GM19035 (cell line): ENCODE data around the gene CAD.
"Not testable (repeated sequence)": the region's sequence is repeated elsewhere in the genome, so short reads cannot be mapped to it uniquely, and the experiment has no call there.

Source experiments
- ATAC-seq: cut with Tn5 transposase; IDR thresholded peaks from one replicate; pipeline ENCODE4 v1.9.1; 2021; ENCODE audit not compliant: unreplicated experiment

Gene CAD

DNA sequence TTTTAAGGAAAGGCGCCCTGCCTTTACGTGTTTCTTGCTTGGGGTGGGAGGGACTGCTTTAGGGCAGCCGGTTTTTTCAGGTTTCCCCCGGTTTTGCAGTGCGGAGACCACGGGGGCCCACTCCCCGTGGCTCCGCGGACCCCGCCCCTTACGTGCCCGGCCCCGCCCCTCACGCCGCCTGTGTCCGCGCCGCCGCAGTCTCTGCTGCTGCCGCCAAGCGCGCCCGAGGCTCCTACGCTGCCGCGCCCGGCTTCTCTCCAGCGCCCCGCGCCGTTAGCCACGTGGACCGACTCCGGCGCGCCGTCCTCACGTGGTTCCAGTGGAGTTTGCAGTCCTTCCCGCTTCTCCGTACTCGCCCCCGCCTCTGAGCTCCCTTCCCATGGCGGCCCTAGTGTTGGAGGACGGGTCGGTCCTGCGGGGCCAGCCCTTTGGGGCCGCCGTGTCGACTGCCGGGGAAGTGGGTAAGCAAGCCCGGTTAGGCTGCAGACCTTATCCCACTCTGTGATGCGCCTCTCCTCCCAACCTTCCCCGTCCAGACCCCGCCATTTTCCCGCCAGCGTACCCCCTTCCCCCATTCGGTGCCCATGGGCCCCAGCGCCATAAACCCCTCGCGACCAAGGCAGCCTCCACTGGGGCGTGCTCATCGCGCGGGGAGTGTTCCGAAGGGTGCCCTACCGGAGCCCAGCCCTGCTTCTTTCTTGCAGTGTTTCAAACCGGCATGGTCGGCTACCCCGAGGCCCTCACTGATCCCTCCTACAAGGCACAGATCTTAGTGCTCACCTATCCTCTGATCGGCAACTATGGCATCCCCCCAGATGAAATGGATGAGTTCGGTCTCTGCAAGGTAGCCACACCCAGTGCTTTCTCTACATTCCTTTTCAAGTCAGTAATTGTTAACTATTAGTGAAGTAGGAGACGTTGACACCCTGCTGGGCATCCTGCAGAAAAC is at the start of gene CAD:
Gene CAD, plus strand, starts transcription at position 197 of the 949 bp plus-strand sequence. Its CDS starts 183 bp downstream, at position 380.
- ATAC-seq: peak; percentile 71

GRCh38 chr2:27170581-27171337 is 46.4 kb upstream of the CAD start:
- no peak for ATAC-seq

- ATAC-seq: no peak
Observed at GRCh38 chr2:27171351-27171848, 45.8 kb upstream of the CAD start.

DNA sequence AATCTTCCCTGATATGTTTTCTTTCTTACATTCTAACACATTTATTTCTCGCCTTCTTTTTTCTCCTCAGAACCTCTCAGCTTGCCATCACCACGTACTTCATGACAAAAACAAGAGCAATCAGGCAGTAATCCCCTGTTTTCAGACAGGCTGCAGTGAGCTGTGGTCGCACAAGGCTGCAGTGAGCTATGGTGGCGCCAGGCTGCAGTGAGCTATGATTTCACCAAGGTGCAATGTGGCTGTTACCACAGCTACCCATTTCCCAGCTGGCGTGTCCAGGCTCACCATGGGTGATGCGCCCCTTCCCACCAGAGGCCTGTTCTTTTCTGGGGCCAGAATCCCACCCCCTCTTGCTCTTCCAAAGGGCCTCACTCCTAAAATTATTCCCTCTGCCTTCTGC is 42.5 kb upstream of the CAD start:
- no peak for ATAC-seq

DNA sequence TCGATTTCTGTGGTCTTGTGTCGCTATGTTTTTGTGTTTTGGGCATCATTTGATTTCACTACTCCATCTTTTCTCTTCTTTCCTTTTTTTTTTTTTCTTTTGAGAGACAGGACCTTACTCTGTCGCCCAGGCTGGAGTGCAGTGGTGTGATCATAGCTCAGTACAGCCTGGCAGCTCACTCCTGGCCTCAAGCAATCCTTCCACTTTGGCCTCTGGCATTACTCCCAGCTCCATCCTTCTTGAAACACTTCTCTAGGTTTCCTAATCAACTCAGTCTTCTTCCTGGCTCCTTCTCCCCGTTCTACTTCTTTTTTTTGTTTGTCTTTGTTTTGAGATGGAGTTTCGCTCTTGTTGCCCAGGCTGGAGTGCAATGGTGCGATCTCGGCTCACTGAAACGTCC is 41.8 kb upstream of the CAD start:
- no peak for ATAC-seq

DNA sequence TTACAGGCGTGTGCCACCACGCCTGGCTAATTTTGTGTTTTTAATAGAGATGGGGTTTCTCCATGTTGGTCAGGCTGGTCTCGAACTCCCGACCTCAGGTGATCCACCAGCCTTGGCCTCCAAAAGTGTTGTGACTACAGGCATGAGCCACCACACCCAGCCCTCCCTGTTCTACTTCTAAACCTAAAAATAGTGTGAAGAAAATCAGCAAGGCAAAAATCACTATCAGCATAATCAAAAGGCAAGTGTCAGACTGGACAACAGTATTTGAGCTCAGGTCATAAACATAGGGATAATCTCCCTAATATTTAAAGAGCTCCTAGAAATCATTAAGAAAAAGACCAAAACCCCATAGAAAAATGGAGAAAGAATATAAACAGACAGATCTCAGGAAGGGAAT is 41.4 kb upstream of the CAD start:
- ATAC-seq: not testable (repeated sequence)

DNA sequence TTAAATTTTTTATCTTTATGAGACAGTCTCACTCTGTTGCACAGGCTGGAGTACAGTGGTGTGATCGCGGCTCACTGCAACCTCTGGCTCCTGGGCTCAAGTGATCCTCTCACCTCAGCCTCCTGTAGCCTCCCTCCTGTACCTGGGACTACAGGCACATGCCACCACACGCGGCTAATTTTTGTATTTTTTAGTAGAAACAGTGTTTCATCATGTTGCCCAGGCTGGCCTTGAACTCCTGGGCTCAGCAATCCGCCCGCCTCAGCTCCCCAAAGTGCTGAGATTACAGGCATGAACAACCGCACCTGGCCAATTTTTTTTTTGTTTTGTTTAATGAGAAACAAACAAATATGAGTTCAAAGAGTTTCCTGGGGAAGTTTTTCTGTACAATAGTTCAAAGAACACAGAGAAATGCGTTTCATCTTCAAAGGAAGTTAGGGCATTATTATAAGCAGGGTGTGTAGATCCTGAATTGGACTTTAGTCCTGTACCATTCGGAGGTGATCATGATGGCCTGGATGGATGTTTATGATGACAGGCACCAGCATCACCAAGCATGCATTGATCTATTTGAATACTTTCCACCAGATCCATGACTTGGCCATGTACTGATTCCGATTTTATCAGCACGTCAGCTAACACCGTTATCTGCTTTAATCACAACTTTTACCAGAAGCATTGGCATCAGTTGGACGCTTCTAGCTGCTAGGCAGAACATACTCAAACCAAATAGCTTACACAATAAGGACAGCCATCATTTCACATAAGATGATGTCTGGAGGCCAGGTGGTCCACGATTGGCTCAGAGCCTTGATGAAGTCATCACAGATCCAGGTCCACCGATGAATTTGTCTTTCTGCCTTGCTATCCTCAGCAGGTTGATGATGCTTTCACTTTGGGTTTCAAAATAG is 39.5 kb upstream of the CAD start:
- ATAC-seq: no peak

GRCh38 chr2:27178469-27178868 is 38.7 kb upstream of the CAD start:
- no peak for ATAC-seq

GRCh38 chr2:27179344-27180000 is 37.7 kb upstream of the CAD start:
- no peak for ATAC-seq

- no peak for ATAC-seq
Observed at GRCh38 chr2:27182346-27182745, 34.8 kb upstream of the CAD start.

DNA sequence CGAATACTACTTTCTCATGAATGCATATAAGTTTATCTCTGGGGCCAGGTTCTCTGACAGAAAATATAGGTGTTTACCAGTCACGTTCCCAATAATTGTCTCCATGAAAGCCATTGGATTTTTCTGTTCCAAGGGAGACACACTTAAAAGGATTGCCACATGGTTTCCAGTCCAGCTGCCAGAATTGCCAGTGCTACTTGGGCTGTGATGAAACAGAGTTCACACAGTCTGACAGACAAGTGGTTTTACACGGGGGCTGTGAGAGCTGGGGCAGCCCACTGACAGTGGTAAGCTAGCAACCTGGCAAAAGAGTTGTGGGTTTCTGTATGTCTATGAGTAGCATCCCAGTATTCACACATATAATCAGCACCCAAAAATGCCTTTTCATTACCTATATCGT is 33.1 kb upstream of the CAD start:
- no peak for ATAC-seq

DNA sequence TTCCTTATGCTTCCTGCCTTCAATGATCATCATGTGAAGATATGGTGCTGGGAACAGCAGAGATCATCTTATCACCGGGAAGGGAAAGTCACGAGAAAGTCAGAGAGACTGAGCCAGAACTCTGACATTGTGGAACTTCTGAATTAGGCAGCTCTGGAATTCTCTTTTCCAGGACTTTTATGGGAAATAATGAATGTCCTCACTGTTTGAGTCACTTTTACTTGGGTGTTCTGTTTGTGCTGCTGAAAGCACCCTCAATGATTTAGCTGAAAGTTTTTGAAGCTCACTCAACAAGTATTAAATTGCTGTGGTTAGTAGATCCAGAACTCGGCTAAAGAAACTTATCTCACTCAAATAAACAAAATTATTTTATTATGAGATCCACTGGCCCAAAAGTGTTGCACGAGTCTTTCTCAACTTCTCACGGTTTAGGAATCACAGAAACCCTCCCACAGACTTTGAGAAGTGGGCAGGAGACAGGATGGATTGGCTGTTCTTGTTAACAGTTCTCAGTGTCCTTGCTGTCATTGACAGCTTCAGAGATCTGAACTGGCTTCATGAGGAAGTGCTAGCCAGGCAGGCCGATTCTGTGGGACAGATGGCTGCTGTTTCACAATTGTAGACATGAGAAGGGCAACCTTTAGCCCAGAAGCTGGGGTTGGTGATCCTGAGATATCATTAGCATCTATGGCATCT is 31.7 kb upstream of the CAD start:
- ATAC-seq: no peak

DNA sequence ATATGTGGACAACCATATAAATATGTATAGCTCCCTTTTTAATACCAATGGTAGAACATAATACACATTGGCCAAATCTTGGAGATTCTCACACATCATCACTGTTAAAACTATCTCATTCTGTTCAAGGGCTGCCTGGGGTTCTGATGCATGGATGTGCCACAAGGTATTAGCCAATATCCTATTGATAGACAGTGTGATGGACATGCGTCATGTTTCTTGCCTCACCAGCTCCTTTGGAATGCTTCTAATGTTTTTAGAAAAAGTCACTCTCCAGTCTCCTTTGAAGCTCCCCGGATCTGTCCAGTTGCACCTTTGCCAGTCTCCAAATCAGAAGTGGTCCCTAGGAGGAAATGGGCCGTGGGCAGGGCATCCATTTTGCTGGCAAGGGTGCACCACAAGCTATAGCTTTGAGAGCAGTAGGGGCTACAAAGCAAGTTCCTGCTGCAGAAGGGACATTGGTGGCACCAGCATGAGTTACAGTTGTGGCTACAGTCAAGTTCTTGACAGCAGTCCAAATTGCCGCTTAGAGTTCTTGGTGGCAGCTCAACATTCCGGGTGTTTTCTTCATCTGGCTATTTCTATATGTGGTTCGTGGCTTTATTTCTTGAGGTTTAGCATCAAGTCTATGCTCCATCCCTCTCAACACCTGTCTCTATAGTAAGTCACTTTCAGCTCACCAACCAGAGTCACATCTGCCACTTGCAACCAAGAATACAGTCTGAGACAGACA is 30.4 kb upstream of the CAD start:
- ATAC-seq: no peak

DNA sequence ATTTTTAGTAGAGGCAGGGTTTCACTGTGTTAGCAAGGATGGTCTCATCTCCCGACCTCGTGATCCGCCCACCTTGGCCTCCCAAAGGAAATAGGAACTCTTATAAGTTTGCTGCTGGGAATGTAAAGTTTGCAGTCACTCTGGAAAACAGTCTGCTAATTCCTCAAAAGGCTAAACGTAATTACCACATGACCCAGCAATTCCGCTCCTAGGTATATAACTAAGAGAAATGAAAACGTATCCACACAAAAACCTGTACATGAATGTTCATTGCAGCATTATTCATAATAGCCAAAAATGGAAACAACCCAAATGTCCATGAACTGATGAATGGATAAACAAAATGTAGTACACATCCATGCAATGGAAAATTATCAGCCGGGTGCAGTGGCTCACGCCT is 27.2 kb upstream of the CAD start:
- no peak for ATAC-seq

DNA sequence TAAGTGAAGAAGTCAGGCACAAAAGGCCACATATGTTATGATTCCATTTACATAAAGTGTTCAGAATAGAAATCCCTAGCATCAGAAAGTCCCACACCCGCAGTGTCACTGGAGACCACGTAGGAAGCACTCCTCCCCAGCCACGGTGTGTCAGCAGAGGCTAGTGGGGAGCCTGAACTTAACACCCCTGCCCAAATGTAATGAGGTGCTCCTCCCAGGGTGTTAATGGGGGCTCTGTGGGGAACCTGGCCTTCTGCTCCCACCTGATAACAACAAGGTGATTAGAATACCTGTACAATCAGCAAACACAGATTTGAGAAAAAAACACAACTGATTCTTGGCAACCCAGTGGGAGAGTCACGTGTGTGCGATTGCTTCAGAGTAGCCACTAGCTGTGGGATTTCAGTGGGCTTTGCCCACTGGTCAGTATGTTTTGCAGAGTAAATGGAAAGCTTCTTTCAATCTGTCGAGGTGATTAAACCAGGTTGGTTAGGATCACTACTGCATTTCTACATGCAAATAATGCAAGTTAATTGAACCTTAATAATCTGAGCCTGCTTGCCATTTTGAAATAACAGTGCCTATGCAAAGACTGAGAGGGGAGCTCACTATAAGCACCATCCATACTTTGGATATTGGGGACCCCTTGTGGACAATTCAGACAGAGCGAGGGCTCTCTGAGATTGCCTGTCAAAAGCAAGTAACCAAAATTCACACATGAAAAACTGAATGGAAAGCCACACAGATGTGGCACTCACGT is 25.9 kb upstream of the CAD start:
- ATAC-seq: no peak

DNA sequence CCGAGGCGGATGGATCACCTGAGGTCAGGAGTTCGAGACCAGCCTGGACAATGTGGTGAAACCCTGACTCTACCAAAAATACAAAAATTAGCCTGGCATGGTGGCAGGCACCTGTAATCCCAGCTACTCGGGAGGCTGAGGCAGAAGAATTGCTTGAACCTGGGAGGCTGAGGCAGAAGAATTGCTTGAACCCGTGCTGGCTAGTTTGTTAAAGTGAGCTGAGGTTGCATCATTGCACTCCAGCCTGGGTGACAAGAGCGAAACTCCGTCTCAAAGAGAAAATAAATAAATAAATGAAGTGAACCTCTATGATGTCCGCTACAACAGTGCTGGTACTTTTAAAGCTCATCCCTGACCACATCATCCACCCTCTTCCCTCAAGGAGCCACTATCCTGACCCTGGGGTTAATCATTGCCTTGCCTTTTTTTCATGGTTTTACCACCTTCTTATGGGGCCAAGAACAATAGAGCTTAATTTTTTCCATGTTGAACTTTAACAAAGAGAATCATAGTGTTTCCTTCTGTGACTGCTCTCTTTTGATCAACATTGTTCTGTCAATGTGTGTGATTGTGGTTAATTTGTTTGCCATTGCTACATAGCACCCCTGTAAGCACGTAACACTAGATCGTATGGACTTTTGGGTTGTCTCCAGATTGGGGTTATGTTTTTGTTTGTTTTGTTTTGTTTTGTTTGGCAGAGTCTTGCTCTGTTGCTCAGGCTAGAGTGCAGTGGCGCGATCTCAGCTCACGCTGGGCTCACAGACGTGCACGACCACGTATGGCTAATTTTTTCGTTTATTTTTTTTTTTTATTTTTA is 22.4 kb upstream of the CAD start:
- ATAC-seq: no peak

DNA sequence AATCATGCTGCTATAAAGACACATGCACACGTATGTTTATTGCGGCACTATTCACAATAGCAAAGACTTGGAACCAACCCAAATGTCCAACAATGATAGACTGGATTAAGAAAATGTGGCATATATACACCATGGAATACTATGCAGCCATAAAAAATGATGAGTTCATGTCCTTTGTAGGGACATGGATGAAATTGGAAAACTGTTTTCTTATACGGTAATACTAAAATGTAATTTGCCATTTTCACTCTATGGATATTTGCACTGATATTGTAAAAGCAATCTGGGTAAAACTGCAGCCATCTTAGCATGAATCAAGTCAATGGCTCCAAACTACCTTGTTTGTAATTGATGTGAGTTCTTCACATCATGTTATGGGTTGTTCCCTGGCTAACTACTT is 21.4 kb upstream of the CAD start:
- ATAC-seq: not testable (repeated sequence)
